Stimulated activated CD4-positive, alpha-beta T cell treated with anti-CD3 and anti-CD28 coated beads, Interleukin-1b, Interleukin-23, amount 100 ng/mL, for 24 hours (primary cell): Measurements from ENCODE around the gene IL31.
A peak's percentile ranks its signal among the peaks of the same experiment; 100 is the strongest.
"Not testable (repeated sequence)": the region's sequence is repeated elsewhere in the genome, so short reads cannot be mapped to it uniquely, and the experiment has no call there.

Source experiments
- DNase-seq, 4 experiments: peaks; one replicate each; pipeline ENCODE4 v3.0.0-alpha.2; 2020; ENCODE audit warnings: low read depth in 4 of 4, low spot score in 1 of 4

Gene IL31

GRCh38 chr12:122174155-122174845, at the start of gene IL31:
Gene IL31 (minus strand): TSS chr12:122174221. CDS start chr12:122174172, 49 bp downstream.
- DNase-seq = no peak

GRCh38 chr12:122216445-122216844, 42.4 kb upstream of the IL31 start:
- no peak for DNase-seq

DNA sequence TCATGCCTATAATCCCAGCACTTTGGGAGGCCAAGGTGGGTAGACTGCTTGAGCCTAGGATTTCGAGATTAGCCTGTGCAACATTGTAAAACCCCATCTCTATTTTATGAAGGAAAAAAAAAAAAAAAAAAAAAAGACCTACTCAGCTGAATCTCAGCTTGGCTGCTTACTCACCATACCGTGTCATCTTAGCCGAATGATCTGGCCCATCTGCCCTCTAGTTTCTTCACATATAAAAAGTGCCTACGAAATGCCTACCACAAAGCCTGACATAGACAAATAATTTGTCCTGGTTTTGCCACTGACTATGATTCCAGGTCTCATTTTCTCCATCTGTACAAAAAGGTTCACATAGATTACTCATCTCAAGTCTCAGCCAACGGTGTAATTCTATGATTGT, 41.8 kb upstream of the IL31 start:
- no peak for DNase-seq

- DNase-seq = no peak
Measured at GRCh38 chr12:122208073-122208820, 34.2 kb upstream of the IL31 start.

GRCh38 chr12:122207391-122207790, 33.4 kb upstream of the IL31 start:
- no peak for DNase-seq

GRCh38 chr12:122206976-122207375, 33.0 kb upstream of the IL31 start:
- DNase-seq = no peak

DNA sequence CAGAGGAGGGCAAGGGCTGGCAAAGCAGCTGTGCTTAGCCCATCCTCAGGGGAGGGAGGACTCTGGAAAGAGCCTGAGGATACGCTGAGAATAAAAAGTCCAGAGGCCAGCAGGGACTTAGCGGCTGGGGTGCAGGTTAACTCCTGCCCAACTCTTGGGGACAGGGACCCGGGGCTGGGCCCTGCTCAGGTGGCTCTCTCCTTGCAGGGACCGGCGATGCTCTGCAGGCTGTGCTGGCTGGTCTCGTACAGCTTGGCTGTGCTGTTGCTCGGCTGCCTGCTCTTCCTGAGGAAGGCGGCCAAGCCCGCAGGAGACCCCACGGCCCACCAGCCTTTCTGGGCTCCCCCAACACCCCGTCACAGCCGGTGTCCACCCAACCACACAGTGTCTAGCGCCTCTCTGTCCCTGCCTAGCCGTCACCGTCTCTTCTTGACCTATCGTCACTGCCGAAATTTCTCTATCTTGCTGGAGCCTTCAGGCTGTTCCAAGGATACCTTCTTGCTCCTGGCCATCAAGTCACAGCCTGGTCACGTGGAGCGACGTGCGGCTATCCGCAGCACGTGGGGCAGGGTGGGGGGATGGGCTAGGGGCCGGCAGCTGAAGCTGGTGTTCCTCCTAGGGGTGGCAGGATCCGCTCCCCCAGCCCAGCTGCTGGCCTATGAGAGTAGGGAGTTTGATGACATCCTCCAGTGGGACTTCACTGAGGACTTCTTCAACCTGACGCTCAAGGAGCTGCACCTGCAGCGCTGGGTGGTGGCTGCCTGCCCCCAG, 32.3 kb upstream of the IL31 start:
- DNase-seq = no peak

DNA sequence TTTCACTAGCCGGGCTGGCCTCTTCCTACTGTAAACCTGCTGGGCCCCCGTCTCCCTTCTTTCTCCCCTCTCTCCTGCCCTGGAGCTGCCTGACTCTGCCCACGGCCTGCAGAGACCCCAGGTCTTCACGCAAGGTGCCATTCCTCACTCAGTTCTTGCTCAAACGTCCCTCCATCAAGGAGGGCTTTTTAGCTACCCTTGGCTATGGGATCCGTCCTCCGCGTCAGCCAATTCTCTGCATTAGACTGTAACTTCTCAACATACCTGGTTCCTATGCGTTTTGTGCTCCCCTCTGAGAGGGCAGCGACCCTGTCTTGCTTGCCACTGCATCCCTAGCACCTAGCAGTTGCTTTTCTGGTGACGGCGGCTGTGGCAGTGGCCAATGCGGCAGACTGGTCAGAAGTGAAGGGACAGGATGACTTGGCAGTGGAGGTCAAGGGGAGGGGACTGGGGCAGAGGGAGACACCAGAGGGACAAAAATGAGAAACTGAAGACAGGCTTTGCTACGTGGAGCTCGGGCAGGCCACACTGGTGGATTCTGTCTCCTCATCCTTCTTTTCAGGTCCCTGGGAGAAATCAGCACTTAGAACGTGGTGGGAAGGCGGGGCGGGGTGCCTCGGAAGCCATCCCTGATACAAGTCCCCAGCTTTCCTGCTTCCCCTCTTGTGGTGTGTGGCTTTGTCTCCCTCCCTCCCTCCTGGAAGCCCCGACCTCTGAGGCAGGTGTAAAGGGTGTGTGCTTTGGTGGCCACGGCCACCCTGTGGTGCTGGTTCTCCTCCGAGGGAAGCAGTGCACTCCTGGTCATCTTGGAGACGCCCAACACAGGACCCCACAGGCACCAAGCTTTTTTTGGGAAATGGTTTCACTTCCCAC, 31.3 kb upstream of the IL31 start:
- no peak for DNase-seq

GRCh38 chr12:122204167-122205052, 30.4 kb upstream of the IL31 start:
- no peak for DNase-seq

GRCh38 chr12:122203301-122204166, 29.5 kb upstream of the IL31 start, which contains the start of gene B3GNT4:
Gene B3GNT4 (plus strand): TSS chr12:122203709. CDS start chr12:122204619, 910 bp downstream.
- DNase-seq = peak in 3 of 4 experiments; percentile 43 to 62 (median 47)

DNA sequence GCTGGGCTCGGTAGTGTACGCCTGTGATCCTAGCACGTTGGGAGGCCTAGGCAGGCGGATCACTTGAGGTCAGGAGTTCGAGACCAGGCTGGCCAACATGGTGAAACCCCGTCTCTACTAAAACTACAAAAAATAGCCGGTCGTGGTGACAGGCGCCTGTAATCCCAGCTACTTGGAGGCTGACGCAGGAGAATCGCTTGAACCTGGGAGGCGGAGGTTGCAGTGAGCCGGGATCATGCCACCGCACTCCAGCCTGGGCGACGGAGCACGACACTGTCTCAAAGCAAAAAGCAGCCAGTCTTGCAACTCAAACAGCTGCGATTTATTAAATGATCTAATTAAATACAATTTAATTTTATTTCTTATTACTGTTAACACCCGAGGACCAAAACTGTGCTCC, 28.8 kb upstream of the IL31 start:
- not testable (repeated sequence) for DNase-seq

DNA sequence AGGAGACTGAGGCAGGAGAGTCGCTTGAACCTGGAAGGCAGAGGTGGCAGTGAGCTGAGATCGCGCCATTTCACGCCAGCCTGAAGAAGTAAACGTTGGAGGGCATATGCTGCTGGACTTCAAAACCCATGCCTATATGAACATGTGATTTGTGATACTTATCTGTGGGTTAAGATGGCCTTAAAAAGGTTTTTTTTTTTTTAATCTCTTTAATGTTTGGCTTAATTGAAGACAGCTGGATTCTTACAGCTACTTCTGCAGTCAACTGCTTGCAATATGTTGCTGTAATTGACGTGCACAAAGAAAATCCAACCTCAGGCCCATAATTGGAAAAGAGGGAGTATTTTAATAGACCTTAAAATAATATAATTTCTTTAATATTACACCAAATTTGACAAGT, 28.0 kb upstream of the IL31 start:
- DNase-seq = no peak

- DNase-seq = no peak
Measured at GRCh38 chr12:122201381-122201780, 27.4 kb upstream of the IL31 start.

- DNase-seq = no peak
Measured at GRCh38 chr12:122200541-122201175, 26.6 kb upstream of the IL31 start.

DNA sequence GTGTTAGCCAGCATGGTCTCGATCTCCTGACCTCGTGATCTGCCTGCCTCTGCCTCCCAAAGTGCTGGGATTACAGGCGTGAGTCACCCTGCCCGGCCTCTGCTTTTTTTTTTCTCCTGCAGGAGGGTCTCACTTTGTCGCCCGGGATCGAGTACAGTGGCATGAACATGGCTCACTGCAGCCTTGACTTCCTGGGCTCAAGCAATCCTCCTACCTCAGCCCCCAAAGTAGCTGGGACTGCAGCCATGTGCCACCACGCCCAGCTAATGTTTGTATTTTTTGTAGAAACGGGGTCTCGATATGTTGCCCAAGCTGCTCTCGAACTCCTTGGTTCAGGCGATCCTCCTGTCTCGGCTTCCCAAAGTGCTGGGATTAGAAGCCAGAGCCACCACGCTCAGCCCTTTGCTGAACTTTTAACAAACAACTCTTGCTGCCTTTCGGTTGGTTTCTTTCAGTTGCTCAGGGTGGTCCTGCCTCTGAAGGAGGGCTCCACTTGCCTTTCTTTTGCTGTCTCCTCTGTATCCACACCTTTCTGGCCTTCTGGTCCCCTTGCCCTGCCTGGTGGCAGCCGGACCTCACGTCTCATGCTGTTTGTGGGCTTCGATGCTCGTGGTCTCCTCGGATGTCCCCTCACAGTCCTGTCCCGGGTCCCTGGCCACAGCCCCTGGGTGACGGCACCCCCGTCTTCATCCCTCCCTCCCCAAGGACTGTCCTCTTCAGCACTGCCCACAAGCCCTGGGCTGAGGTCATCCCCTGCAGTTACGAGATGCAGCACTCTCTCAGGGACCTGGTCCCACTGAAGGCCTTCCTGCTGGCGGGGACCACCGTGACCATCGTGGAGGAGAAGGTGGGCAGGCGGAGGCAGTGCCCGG, 25.7 kb upstream of the IL31 start:
- no peak for DNase-seq

DNA sequence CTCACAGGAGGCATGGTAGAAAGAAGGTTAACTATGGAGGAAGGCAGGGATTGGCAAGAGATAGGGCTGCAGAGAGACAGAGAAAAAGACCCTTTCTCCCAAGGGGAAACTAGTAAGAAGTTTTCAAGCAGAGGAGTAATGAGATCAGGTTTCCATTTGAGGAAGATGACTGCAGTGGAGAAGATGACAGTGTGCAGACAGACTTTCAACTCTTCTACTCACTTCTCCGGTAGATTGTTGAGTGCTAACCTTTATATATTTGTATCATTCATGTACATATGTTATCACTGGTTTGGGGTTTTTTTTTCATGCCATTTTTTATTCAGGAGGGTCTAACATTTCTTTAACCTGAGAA, 23.6 kb upstream of the IL31 start:
- no peak for DNase-seq

DNA sequence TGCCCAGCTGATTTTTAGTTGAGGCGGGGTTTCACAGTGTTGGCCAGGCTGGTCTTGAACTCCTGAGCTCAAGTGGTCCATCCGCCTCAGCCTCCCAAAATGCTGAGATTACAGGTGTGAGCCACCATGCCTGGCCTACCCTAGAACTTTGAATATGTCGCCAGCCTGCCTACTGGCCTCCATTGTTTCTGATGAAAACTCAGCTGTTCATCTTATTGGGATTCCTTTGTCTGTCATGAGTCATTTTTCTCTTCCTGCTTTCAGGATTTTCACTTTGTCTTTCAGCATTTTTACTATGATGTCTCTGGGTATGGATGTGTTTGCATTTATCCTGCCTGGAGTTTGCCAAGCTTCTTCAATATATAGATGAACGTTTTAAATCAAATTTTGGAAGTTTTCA, 21.4 kb upstream of the IL31 start:
- DNase-seq = no peak

DNA sequence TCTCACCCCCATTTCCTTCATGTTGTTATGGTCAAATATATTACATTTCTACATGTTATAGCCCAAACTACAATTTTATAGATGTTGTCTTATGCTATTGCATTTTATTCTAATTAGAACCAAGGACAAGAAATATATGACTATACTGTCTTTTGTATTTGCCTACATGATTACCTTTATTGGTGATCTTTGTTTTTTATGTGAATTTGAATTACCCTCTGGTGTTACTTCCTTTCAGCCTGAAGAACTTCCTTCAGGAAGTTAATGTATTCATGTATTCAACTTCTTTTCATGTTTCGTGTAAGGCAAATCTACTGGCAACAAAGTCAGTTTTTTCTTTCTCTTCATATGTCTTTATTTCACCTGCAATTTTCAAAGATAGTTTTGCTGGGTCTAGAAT, 20.8 kb upstream of the IL31 start:
- no peak for DNase-seq
